ENCODE measurements around the gene SLC8A1. TPM values are rescaled to one million over a fixed set of nuclear protein-coding genes. Genes with fewer than 3 reads are reported as not detected.

SLC8A1 gene
- total RNA-seq, 4 donors from 2014 or later = 22.8 to 65.5 (median 42.0) TPM

DNA sequence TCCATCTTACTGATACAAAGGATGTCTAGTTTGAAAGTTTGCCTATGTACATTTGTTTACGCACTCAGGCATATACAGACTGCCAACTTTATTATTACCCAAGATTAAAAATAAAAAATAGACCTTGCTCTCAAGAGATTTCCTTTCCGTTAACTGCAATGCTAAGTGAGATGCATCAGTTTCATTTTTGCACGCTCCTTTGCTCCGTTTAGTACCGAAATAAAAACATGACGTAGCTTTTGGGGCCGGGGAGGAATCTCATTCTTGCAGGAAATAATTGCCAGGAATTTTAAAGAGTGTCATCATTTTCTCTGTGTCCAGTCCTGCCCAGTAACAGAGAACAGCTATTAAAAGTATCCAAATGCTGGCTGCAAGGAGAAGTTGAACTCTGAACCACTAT is 169.5 kb downstream of the SLC8A1 start:
- Histone ChIP-seq H3K27ac (peak overlapping the region; percentile 59 to 80 (median 70)), H3K9me3 (no peaks in the 10 kb centered on the region), H3K4me1 (peaks cover 0 to 29% (median 2%) of the 10 kb centered on the region in 4 donors), H3K36me3 (no peaks in the 10 kb centered on the region), H3K27me3 (no peaks in the 10 kb centered on the region), H3K4me3 (peak overlapping the region in 3 of 4 donors; percentile 0 to 31 (median 2))
- 46 to 49% methylated on average over 6 to 7 of the region's 7 CpGs for WGBS, 2 donors (ENCODE audit: low coverage in 1 of 2)
- in situ Hi-C loops (cut with MboI; ENCODE audit: low pct_ligation_motif_present in 1 of 4, low pct_unique_long_range_greater_than_20kb in 1 of 4, low sequenced_read_pairs in 3 of 4) (no loop called here), intact Hi-C loops (cut with DNase I; ENCODE audit: low total_unique reads) (loop anchor here (5.0 kb wide), 1 partner anchor 170 kb away; the partner anchor contains the start of gene SLC8A1)
- TF ChIP-seq EP300 (IDR thresholded peaks at IDR 0.05; ENCODE audit: low read depth) = no peak
- TF ChIP-seq, protein P1, sequence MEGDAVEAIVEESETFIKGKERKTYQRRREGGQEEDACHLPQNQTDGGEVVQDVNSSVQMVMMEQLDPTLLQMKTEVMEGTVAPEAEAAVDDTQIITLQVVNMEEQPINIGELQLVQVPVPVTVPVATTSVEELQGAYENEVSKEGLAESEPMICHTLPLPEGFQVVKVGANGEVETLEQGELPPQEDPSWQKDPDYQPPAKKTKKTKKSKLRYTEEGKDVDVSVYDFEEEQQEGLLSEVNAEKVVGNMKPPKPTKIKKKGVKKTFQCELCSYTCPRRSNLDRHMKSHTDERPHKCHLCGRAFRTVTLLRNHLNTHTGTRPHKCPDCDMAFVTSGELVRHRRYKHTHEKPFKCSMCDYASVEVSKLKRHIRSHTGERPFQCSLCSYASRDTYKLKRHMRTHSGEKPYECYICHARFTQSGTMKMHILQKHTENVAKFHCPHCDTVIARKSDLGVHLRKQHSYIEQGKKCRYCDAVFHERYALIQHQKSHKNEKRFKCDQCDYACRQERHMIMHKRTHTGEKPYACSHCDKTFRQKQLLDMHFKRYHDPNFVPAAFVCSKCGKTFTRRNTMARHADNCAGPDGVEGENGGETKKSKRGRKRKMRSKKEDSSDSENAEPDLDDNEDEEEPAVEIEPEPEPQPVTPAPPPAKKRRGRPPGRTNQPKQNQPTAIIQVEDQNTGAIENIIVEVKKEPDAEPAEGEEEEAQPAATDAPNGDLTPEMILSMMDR (IDR thresholded peaks at IDR 0.05) = no peak
- TF ChIP-seq POLR2AphosphoS5 (IDR thresholded peaks at IDR 0.05) = no peak
- no peak for TF ChIP-seq POLR2A (IDR thresholded peaks at IDR 0.05)
- no peak for DNase-seq

DNA sequence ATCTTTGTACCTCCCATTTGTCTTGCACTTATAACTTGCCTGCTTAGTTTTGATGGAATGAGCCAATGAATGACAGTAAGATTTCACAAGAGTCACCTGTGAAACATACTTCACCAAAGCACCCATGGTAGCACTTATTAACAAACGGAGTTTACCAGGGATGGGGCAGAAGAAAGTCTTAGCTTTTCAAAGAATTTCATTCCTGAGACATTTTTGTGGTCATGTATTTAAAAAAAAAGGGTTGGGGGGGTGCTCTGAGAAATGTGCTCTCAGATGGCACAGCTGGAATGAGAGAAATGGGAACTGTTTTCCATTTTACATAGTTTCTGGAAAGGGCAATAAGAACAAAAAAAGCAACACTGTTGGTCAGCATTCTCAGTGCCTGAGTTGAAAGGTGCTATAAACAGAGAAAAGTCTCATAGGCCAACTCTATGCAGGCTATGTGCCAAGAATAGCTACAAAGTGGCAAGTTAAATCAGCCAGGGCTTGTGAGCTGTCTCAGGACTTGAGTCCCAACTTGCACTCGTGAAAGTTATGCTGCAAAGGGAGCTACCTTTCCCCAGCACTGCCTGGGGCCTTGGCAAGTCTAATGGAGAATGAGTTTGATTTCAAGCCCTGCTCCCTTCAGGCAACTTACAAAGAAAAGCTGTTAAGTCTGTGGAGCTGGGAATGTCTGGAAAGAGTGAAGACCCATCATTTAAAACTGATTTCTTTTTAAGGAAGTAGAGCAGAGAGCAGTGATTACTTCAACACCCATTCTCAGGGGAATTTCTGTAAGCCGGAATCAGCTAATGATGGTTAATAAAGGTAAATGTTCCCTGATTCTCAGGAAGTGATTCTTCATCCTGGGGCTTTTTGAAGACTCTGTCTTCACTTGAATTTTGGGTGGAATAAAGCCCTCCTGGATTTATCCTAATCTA is 170.6 kb downstream of the SLC8A1 start:
- Histone ChIP-seq H3K27ac (peak overlapping the region; percentile 59 to 80 (median 70)), H3K9me3 (no peaks in the 10 kb centered on the region), H3K36me3 (no peaks in the 10 kb centered on the region), H3K4me3 (no peak overlapping the region), H3K27me3 (no peaks in the 10 kb centered on the region), H3K4me1 (peaks cover 0 to 29% (median 2%) of the 10 kb centered on the region in 4 donors)
- DNase-seq = no peak
- WGBS, 2 donors (ENCODE audit: low coverage in 1 of 2) = 36 to 65% methylated on average over 2 to 3 of the region's 3 CpGs
- TF ChIP-seq POLR2AphosphoS5 (IDR thresholded peaks at IDR 0.05) = peak in 1 of 3 donors; percentile 20
- TF ChIP-seq EP300 (IDR thresholded peaks at IDR 0.05; ENCODE audit: low read depth) = no peak
- in situ Hi-C loops (cut with MboI; ENCODE audit: low pct_ligation_motif_present in 1 of 4, low pct_unique_long_range_greater_than_20kb in 1 of 4, low sequenced_read_pairs in 3 of 4) = no loop called here
- intact Hi-C loops (cut with DNase I; ENCODE audit: low total_unique reads) = loop anchor here (5.0 kb wide), 1 partner anchor 171 kb away; the partner anchor contains the start of gene SLC8A1

DNA sequence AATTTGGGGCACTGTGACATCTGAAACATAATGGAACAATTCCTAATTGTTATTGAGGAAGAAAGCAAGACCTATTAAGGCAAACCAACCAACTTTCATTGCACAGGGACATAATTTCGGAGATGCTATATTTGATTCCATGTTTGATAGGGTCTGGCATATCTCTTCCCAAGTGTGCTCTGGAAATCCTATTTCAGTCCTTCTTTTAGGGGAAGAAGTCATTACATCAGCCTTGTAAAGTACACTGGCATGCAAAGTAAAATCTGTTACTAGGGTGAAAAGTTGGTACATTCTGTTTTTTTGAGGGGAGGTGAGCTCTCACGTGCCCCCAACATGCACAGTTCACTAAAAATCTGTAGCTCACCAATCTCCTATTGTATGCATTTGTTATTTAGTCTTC is 172.4 kb downstream of the SLC8A1 start:
- no peaks in the 10 kb centered on the region for H3K27me3 ChIP-seq
- no peak for DNase-seq
- in situ Hi-C loops (cut with MboI; ENCODE audit: low pct_ligation_motif_present in 1 of 4, low pct_unique_long_range_greater_than_20kb in 1 of 4, low sequenced_read_pairs in 3 of 4) (no loop called here), intact Hi-C loops (cut with DNase I; ENCODE audit: low total_unique reads) (no loop called here)
- no peaks in the 10 kb centered on the region for H3K9me3 ChIP-seq
- peaks cover 0 to 29% (median 2%) of the 10 kb centered on the region in 4 donors for H3K4me1 ChIP-seq
- H3K36me3 ChIP-seq = no peaks in the 10 kb centered on the region
- H3K27ac ChIP-seq = peak overlapping the region; percentile 33 to 80 (median 48)
- peak overlapping the region in 1 of 4 donors; percentile 14 for H3K4me3 ChIP-seq
- TF ChIP-seq POLR2A (IDR thresholded peaks at IDR 0.05) = no peak
- TF ChIP-seq, protein P1 (IDR thresholded peaks at IDR 0.05) = no peak
- peak in 1 of 3 donors; percentile 11 for TF ChIP-seq POLR2AphosphoS5 (IDR thresholded peaks at IDR 0.05)
- TF ChIP-seq EP300 (IDR thresholded peaks at IDR 0.05; ENCODE audit: low read depth) = peak; percentile 17
- WGBS, 2 donors (ENCODE audit: low coverage in 1 of 2) = 55 to 69% methylated on average over 2 of the region's 2 CpGs

DNA sequence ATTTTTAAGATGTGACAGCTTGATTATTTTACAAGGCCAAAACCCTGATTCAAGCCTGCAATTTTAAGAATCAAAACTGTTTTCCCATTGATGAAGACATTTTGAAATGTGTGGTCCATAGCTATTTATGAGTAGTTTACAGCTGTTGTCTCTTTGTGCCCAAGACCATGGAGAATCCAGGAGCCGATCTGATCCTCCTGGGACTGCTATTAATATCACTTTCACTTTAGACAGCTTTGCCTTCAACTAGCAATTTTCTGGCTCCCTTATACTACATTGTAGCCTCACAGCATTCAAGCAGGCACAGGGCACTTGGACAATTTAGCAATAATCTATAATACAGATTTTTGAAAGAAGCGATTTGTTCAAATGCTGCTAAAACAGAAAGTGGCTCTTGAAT is 172.9 kb downstream of the SLC8A1 start:
- TF ChIP-seq, protein P1 (IDR thresholded peaks at IDR 0.05) = no peak
- no peak for TF ChIP-seq POLR2AphosphoS5 (IDR thresholded peaks at IDR 0.05)
- no peak for TF ChIP-seq POLR2A (IDR thresholded peaks at IDR 0.05)
- TF ChIP-seq EP300 (IDR thresholded peaks at IDR 0.05; ENCODE audit: low read depth) = no peak
- H3K9me3 ChIP-seq = no peaks in the 10 kb centered on the region
- WGBS, 2 donors (ENCODE audit: low coverage in 1 of 2) = 58 to 60% methylated on average over 2 of the region's 2 CpGs
- H3K4me3 ChIP-seq = peak overlapping the region in 1 of 4 donors; percentile 14
- no peaks in the 10 kb centered on the region for H3K36me3 ChIP-seq
- intact Hi-C loops (cut with DNase I; ENCODE audit: low total_unique reads) (no loop called here), in situ Hi-C loops (cut with MboI; ENCODE audit: low pct_ligation_motif_present in 1 of 4, low pct_unique_long_range_greater_than_20kb in 1 of 4, low sequenced_read_pairs in 3 of 4) (no loop called here)
- peaks cover 0 to 29% (median 2%) of the 10 kb centered on the region in 4 donors for H3K4me1 ChIP-seq
- no peaks in the 10 kb centered on the region for H3K27me3 ChIP-seq
- no peak for DNase-seq
- H3K27ac ChIP-seq = peak overlapping the region; percentile 33 to 80 (median 48)
